ENCODE data around the gene ZNF469.
"Not testable (repeated sequence)": the region's sequence is repeated elsewhere in the genome, so short reads cannot be mapped to it uniquely, and the experiment has no call there.

The ZNF469 gene

GRCh38 chr16:88359008-88359407, 23.8 kb upstream of the ZNF469 start:
- no peak for DNase-seq

- DNase-seq: not testable (repeated sequence)
Measured at GRCh38 chr16:88360401-88360800, 22.4 kb upstream of the ZNF469 start.

GRCh38 chr16:88360999-88361398, 21.8 kb upstream of the ZNF469 start:
- no peak for DNase-seq

- no peak for DNase-seq
Measured at GRCh38 chr16:88361775-88362174, 21.0 kb upstream of the ZNF469 start.

- no peak for DNase-seq
Measured at GRCh38 chr16:88363239-88363891, 19.4 kb upstream of the ZNF469 start.

GRCh38 chr16:88365244-88365865, 17.4 kb upstream of the ZNF469 start:
- DNase-seq: no peak

GRCh38 chr16:88366032-88366703, 16.6 kb upstream of the ZNF469 start:
- DNase-seq: no peak

GRCh38 chr16:88366704-88367047, 16.1 kb upstream of the ZNF469 start:
- no peak for DNase-seq

- DNase-seq: no peak
Measured at GRCh38 chr16:88367560-88367959, 15.2 kb upstream of the ZNF469 start.

- DNase-seq: no peak
Measured at GRCh38 chr16:88368036-88368435, 14.7 kb upstream of the ZNF469 start.

- no peak for DNase-seq
Measured at GRCh38 chr16:88368994-88369393, 13.8 kb upstream of the ZNF469 start.

GRCh38 chr16:88369447-88370008, 13.2 kb upstream of the ZNF469 start:
- no peak for DNase-seq

GRCh38 chr16:88370365-88370764, 12.4 kb upstream of the ZNF469 start:
- DNase-seq: no peak

GRCh38 chr16:88372522-88372921, 10.2 kb upstream of the ZNF469 start:
- DNase-seq: no peak

- no peak for DNase-seq
Measured at GRCh38 chr16:88373211-88373610, 9.5 kb upstream of the ZNF469 start.

GRCh38 chr16:88373927-88374492, 8.7 kb upstream of the ZNF469 start:
- no peak for DNase-seq

- no peak for DNase-seq
Measured at GRCh38 chr16:88374736-88375135, 8.0 kb upstream of the ZNF469 start.

- DNase-seq: no peak
Measured at GRCh38 chr16:88375236-88375975, 7.4 kb upstream of the ZNF469 start.

- DNase-seq: no peak
Measured at GRCh38 chr16:88375996-88376834, 6.5 kb upstream of the ZNF469 start.

- DNase-seq: no peak
Measured at GRCh38 chr16:88376835-88377726, 5.7 kb upstream of the ZNF469 start.

- no peak for DNase-seq
Measured at GRCh38 chr16:88377961-88378360, 4.8 kb upstream of the ZNF469 start.

Data from cortex of kidney (tissue), 1 donor.